IPS-18a (cell line): ENCODE results near the gene HSF2.
"Not testable (repeated sequence)": the region's sequence is repeated elsewhere in the genome, so short reads cannot be mapped to it uniquely, and the experiment has no call there.

Experiments
- H3K27ac ChIP-seq: one replicate; pipeline ENCODE4 v1.5.1; 2013; ENCODE audit warnings: low read length
- H3K27me3 ChIP-seq: one replicate; pipeline ENCODE4 v1.6.1; 2013; ENCODE audit warnings: mild to moderate bottlenecking, low read length; ENCODE audit not compliant: control insufficient read depth, insufficient read depth
- H3K36me3 ChIP-seq: one replicate; pipeline ENCODE4 v1.6.1; 2013; ENCODE audit warnings: low read depth, low read length; ENCODE audit not compliant: control insufficient read depth
- H3K4me1 ChIP-seq: one replicate; pipeline ENCODE4 v1.6.1; 2013; ENCODE audit warnings: low read depth, low read length; ENCODE audit not compliant: control insufficient read depth
- H3K4me3 ChIP-seq: one replicate; pipeline ENCODE4 v1.5.1; 2013; ENCODE audit warnings: low read length
- H3K9ac ChIP-seq: one replicate; pipeline ENCODE4 v1.6.1; 2013; ENCODE audit warnings: mild to moderate bottlenecking, low read length, moderate library complexity
- H3K9me3 ChIP-seq: one replicate; pipeline ENCODE4 v1.6.1; 2013; ENCODE audit warnings: low read depth, low read length; ENCODE audit not compliant: control insufficient read depth

Gene HSF2

GRCh38 chr6:122426597-122426996, 27.1 kb downstream of the HSF2 start:
- Histone ChIP-seq H3K36me3 (peaks cover 76% of the 10 kb centered on the region), H3K27me3 (no peaks in the 10 kb centered on the region), H3K9me3 (no peaks in the 10 kb centered on the region), H3K27ac (no peak overlapping the region), H3K4me1 (no peaks in the 10 kb centered on the region), H3K4me3 (no peak overlapping the region), H3K9ac (no peak overlapping the region)

GRCh38 chr6:122428781-122429180, 29.3 kb downstream of the HSF2 start:
- H3K4me1 ChIP-seq: no peaks in the 10 kb centered on the region
- no peak overlapping the region for H3K4me3 ChIP-seq
- H3K9ac ChIP-seq: no peak overlapping the region
- H3K9me3 ChIP-seq: no peaks in the 10 kb centered on the region
- H3K36me3 ChIP-seq: peaks cover 72% of the 10 kb centered on the region
- H3K27ac ChIP-seq: no peak overlapping the region
- H3K27me3 ChIP-seq: no peaks in the 10 kb centered on the region

GRCh38 chr6:122429323-122429722, 29.9 kb downstream of the HSF2 start:
- no peak overlapping the region for H3K9ac ChIP-seq
- H3K9me3 ChIP-seq: no peaks in the 10 kb centered on the region
- H3K27me3 ChIP-seq: no peaks in the 10 kb centered on the region
- H3K4me3 ChIP-seq: no peak overlapping the region
- no peak overlapping the region for H3K27ac ChIP-seq
- H3K4me1 ChIP-seq: no peaks in the 10 kb centered on the region
- peaks cover 70% of the 10 kb centered on the region for H3K36me3 ChIP-seq

- H3K36me3 ChIP-seq: peaks cover 59% of the 10 kb centered on the region
- no peaks in the 10 kb centered on the region for H3K4me1 ChIP-seq
- no peaks in the 10 kb centered on the region for H3K9me3 ChIP-seq
- H3K4me3 ChIP-seq: no peak overlapping the region
- H3K27me3 ChIP-seq: no peaks in the 10 kb centered on the region
- H3K9ac ChIP-seq: no peak overlapping the region
- no peak overlapping the region for H3K27ac ChIP-seq
These were observed 32.3 kb downstream of the HSF2 start for GRCh38 chr6:122431780-122432179.

- Histone ChIP-seq H3K36me3 (peaks cover 53% of the 10 kb centered on the region), H3K27me3 (no peaks in the 10 kb centered on the region), H3K9ac (no peak overlapping the region), H3K27ac (no peak overlapping the region), H3K4me1 (no peaks in the 10 kb centered on the region), H3K4me3 (no peak overlapping the region), H3K9me3 (no peaks in the 10 kb centered on the region)
These were observed 33.4 kb downstream of the HSF2 start for GRCh38 chr6:122432816-122433215.

- no peaks in the 10 kb centered on the region for H3K4me1 ChIP-seq
- no peak overlapping the region for H3K27ac ChIP-seq
- H3K27me3 ChIP-seq: no peaks in the 10 kb centered on the region
- no peak overlapping the region for H3K9ac ChIP-seq
- H3K36me3 ChIP-seq: peaks cover 24% of the 10 kb centered on the region
- H3K4me3 ChIP-seq: no peak overlapping the region
- peaks cover 14% of the 10 kb centered on the region for H3K9me3 ChIP-seq
These were observed 39.5 kb downstream of the HSF2 start for GRCh38 chr6:122438975-122439374.

- Histone ChIP-seq H3K4me1 (no peaks in the 10 kb centered on the region), H3K9me3 (no peaks in the 10 kb centered on the region), H3K27ac (no peak overlapping the region), H3K4me3 (no peak overlapping the region), H3K27me3 (no peaks in the 10 kb centered on the region), H3K9ac (no peak overlapping the region), H3K36me3 (peaks cover 31% of the 10 kb centered on the region)
These were observed 45.8 kb downstream of the HSF2 start for GRCh38 chr6:122445274-122445673.

- no peak overlapping the region for H3K27ac ChIP-seq
- H3K36me3 ChIP-seq: peaks cover 56% of the 10 kb centered on the region
- H3K9me3 ChIP-seq: no peaks in the 10 kb centered on the region
- H3K4me3 ChIP-seq: no peak overlapping the region
- H3K27me3 ChIP-seq: no peaks in the 10 kb centered on the region
- no peak overlapping the region for H3K9ac ChIP-seq
- peaks cover 4% of the 10 kb centered on the region for H3K4me1 ChIP-seq
These were observed 49.6 kb downstream of the HSF2 start for GRCh38 chr6:122449069-122449468.

- no peaks in the 10 kb centered on the region for H3K27me3 ChIP-seq
- peaks cover 49% of the 10 kb centered on the region for H3K36me3 ChIP-seq
- no peak overlapping the region for H3K27ac ChIP-seq
- peaks cover 4% of the 10 kb centered on the region for H3K4me1 ChIP-seq
- no peak overlapping the region for H3K4me3 ChIP-seq
- H3K9me3 ChIP-seq: no peaks in the 10 kb centered on the region
- no peak overlapping the region for H3K9ac ChIP-seq
These were observed 53.1 kb downstream of the HSF2 start for GRCh38 chr6:122452509-122452908.

GRCh38 chr6:122454673-122455072, 55.2 kb downstream of the HSF2 start:
- Histone ChIP-seq H3K27ac (no peak overlapping the region), H3K9me3 (no peaks in the 10 kb centered on the region), H3K36me3 (peaks cover 37% of the 10 kb centered on the region), H3K4me3 (no peak overlapping the region), H3K9ac (no peak overlapping the region), H3K4me1 (peaks cover 4% of the 10 kb centered on the region), H3K27me3 (no peaks in the 10 kb centered on the region)

GRCh38 chr6:122455116-122455515, 55.7 kb downstream of the HSF2 start:
- not testable (repeated sequence) for H3K27ac ChIP-seq, H3K4me1 ChIP-seq, H3K27me3 ChIP-seq, H3K9me3 ChIP-seq, H3K9ac ChIP-seq, H3K4me3 ChIP-seq
- H3K36me3 ChIP-seq: peaks cover 36% of the 10 kb centered on the region

GRCh38 chr6:122458087-122458486, 58.6 kb downstream of the HSF2 start:
- H3K27me3 ChIP-seq: no peaks in the 10 kb centered on the region
- H3K9me3 ChIP-seq: no peaks in the 10 kb centered on the region
- no peaks in the 10 kb centered on the region for H3K4me1 ChIP-seq
- H3K4me3 ChIP-seq: no peak overlapping the region
- no peak overlapping the region for H3K9ac ChIP-seq
- H3K36me3 ChIP-seq: peaks cover 18% of the 10 kb centered on the region
- no peak overlapping the region for H3K27ac ChIP-seq
